K562 (cell line): ENCODE results near the gene SMIM3. TPM values are rescaled to one million over a fixed set of nuclear protein-coding genes. Genes with fewer than 3 reads are reported as not detected.

Experiments used
- ARID3A ChIP-seq: IDR thresholded peaks from 2 replicates; pipeline ENCODE4 v1.6.1; 2012; ENCODE audit warnings: low read depth, low read length, improper control_type of control experiment, borderline replicate concordance
- CBX8 ChIP-seq: fragments of 200-600 bp; sonication (generic); IDR thresholded peaks from 2 replicates; pipeline ENCODE4 v1.6.1; 2012; ENCODE audit warnings: borderline replicate concordance, mixed run types, low read depth, mild to moderate bottlenecking, moderate library complexity, mixed read lengths, low read length, control low read depth, inconsistent platforms; ENCODE audit not compliant: poor library complexity, severe bottlenecking; ENCODE audit errors: extremely low read depth
- CCNT2 ChIP-seq: IDR thresholded peaks from 2 replicates; pipeline ENCODE4 v1.6.1; 2011; ENCODE audit warnings: borderline replicate concordance, low read depth, mild to moderate bottlenecking, moderate library complexity, mixed read lengths, low read length; ENCODE audit not compliant: insufficient read length; ENCODE audit errors: extremely low read depth
- CREB1 ChIP-seq, 2 experiments: sonication (generic) in 1 of 2; formaldehyde crosslinking in 1 of 2; IDR thresholded peaks; 2 replicates each; pipeline versions ENCODE4 v1.6.1 to v1.8.0; 2012 to 2022; ENCODE audit warnings: inconsistent platforms in 1 of 2, mild to moderate bottlenecking in 1 of 2, missing genetic modification reagents in 1 of 2, moderate library complexity in 1 of 2
- ELK3 ChIP-seq: fragments of 450-650 bp; formaldehyde crosslinking; IDR thresholded peaks from 2 replicates; pipeline ENCODE4 v1.4.0; 2020; ENCODE audit warnings: mild to moderate bottlenecking
- GABPA ChIP-seq: fragments of 200-800 bp; sonication (Bioruptor generic); conservative IDR thresholded peaks from 2 replicates; pipeline ENCODE4 v1.6.1; 2016; ENCODE audit warnings: low read depth, missing genetic modification characterization, missing compliant biosample characterization
- GTF2F1 ChIP-seq: IDR thresholded peaks from 2 replicates; pipeline ENCODE4 v1.6.1; 2011; ENCODE audit warnings: low read depth, low read length, improper control_type of control experiment
- HLTF ChIP-seq: fragments of 450-650 bp; IDR thresholded peaks from 2 replicates; pipeline ENCODE4 v1.6.1; 2016
- MCM5 ChIP-seq: fragments of 450-650 bp; IDR thresholded peaks from 2 replicates; pipeline ENCODE4 v1.6.1; 2016; ENCODE audit warnings: low read depth
- NFXL1 ChIP-seq: fragments of 450-650 bp; formaldehyde crosslinking; IDR thresholded peaks from 2 replicates; pipeline ENCODE4 v1.4.0; 2021; ENCODE audit warnings: mild to moderate bottlenecking
- OTX1 ChIP-seq: fragments of 450-650 bp; formaldehyde crosslinking; IDR thresholded peaks from 2 replicates; pipeline ENCODE4 v1.4.0; 2022; ENCODE audit warnings: mild to moderate bottlenecking
- PHB ChIP-seq: fragments of 250-450 bp; sonication (Bioruptor Pico); IDR thresholded peaks from 2 replicates; pipeline ENCODE4 v1.5.0; 2021
- PYGO2 ChIP-seq: fragments of 450-650 bp; IDR thresholded peaks from 2 replicates; pipeline ENCODE4 v1.6.1; 2016; ENCODE audit warnings: mild to moderate bottlenecking, missing genetic modification characterization, moderate library complexity, missing compliant biosample characterization
- SRSF7 ChIP-seq: fragments of 200-400 bp; formaldehyde crosslinking; optimal IDR thresholded peaks from 2 replicates; pipeline ENCODE3; 2017; ENCODE audit warnings: mild to moderate bottlenecking, low read depth, low read length
- ZNF121 ChIP-seq: sonication (generic); formaldehyde crosslinking; conservative IDR thresholded peaks from 2 replicates; pipeline ENCODE4 v1.8.0; 2022; ENCODE audit warnings: missing genetic modification reagents
- ZNF124 ChIP-seq: sonication (generic); formaldehyde crosslinking; IDR thresholded peaks from 2 replicates; pipeline ENCODE4 v1.8.1; 2022; ENCODE audit warnings: missing genetic modification reagents
- ZNF23 ChIP-seq: fragments of 250-450 bp; sonication (Bioruptor Pico); IDR thresholded peaks from 2 replicates; pipeline ENCODE4 v1.4.0; 2020; ENCODE audit warnings: mild to moderate bottlenecking
- polyA plus RNA-seq, 8 experiments: library from polyadenylated mRNA; depleted of rRNA in 4 of 8; stranded (reverse) in 5 of 8; unstranded in 3 of 8; fragments of >200 nt; fragmentation: Nextera tagmentation in 2 of 8; fragmentation: Illumina TruSeq in 1 of 8; extraction: Ambion mirVana in 2 of 8; extraction: Trizol in 1 of 8; gene quantifications; 2 replicates each; pipeline versions ENCODE4 v1.2.1 to v1.2.3, GENCODE V29; 2011 to 2014; ENCODE audit warnings: inconsistent platforms in 1 of 8, missing spikeins in 1 of 8
- total RNA-seq, 7 experiments: library from RNA; depleted of rRNA in 6 of 7; stranded (reverse); fragments of >200 nt in 6 of 7; fragmentation: Illumina TruSeq in 2 of 7; extraction: Trizol in 2 of 7; gene quantifications; 2 replicates each; pipeline versions ENCODE4 v1.2.1 to v1.2.3, GENCODE V29; 2011 to 2021; ENCODE audit warnings: low replicate concordance in 1 of 7
- TF ChIP-seq, protein P1 (sequence below): fragments of 250-450 bp; sonication (Bioruptor Pico); IDR thresholded peaks from 2 replicates; pipeline ENCODE4 v1.8.0; 2021; ENCODE audit warnings: borderline replicate concordance, mild to moderate bottlenecking, moderate library complexity; ENCODE audit not compliant: poor library complexity, severe bottlenecking
- TF ChIP-seq, protein P2 (sequence below): fragments of 250-450 bp; sonication (Bioruptor Pico); IDR thresholded peaks from 2 replicates; pipeline ENCODE4 v1.4.0; 2020; ENCODE audit warnings: borderline replicate concordance
- TF ChIP-seq, protein P3 (sequence below): sonication (generic); formaldehyde crosslinking; IDR thresholded peaks from 2 replicates; pipeline ENCODE4 v1.8.1; 2023; ENCODE audit warnings: mild to moderate bottlenecking, missing genetic modification reagents

The SMIM3 gene
- total and polyA plus RNA-seq, 9 of the 15 experiments (the other 6 are each of a cell fraction or from before 2014, with no cell fraction given), result 4.1 to 27.7 (median 13.6) TPM

DNA sequence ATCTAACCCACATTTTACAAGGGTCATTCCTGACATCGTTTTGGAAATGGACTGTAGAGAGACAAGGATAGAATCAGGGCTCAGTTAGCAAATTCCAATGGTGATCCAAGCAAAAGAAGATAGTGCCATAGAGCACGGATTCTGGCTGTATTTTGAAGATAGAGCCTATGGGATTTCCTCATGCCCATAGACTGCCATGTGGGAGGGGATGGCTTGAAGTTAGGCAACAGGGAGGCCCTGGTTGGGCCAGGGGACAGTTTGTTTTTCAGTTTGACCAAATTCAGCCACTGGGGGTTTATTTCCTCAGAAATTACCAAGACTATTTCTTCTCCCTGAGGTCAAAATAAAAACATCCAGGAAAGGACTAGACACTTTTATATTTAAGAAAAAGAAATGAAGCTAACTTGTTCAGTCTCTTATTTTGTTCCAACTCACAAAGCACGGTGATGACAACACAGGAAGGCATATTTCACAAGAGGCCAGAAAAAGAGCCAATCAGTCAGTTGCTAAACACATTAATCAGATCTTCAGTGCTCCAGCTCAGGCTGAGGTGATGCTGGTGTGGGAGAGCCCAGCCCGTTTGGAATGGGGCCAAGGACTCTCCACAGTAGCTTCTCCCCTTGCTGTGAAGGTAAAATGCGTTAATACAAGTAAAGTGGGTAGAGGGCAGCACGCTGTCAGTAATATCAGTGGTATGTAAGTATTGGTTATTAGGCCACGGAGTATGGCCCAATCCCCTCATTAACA, 15.4 kb upstream of the SMIM3 start (continued):
- TF ChIP-seq SRSF7 (no peak), NFXL1 (0 out of 2 replicates have a peak, but pooled peaks have one; percentile 57), OTX1 (no peak), HLTF (no peak), ZNF23 (CRISPR knock-in tag) (no peak), PHB (CRISPR knock-in tag) (no peak), GABPA (peak; percentile 47), ZNF121 (CRISPR knock-in tag) (no peak), ELK3 (CRISPR knock-in tag) (no peak), CREB1 (IDR thresholded peaks at IDR 0.05) (0 out of 2 replicates have a peak, but pooled peaks have one; percentile 46), CREB1 (CRISPR knock-in tag; IDR thresholded peaks at IDR 0.05) (no peak), CCNT2 (peak; percentile 37), PYGO2 (tag) (no peak), MCM5 (no peak), ZNF124 (CRISPR knock-in tag) (no peak), GTF2F1 (no peak), ARID3A (0 out of 2 replicates have a peak, but pooled peaks have one; percentile 18), CBX8 (no peak)
- TF ChIP-seq, protein P1, sequence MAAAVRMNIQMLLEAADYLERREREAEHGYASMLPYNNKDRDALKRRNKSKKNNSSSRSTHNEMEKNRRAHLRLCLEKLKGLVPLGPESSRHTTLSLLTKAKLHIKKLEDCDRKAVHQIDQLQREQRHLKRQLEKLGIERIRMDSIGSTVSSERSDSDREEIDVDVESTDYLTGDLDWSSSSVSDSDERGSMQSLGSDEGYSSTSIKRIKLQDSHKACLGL (CRISPR knock-in tag), result no peak
- TF ChIP-seq, protein P2, sequence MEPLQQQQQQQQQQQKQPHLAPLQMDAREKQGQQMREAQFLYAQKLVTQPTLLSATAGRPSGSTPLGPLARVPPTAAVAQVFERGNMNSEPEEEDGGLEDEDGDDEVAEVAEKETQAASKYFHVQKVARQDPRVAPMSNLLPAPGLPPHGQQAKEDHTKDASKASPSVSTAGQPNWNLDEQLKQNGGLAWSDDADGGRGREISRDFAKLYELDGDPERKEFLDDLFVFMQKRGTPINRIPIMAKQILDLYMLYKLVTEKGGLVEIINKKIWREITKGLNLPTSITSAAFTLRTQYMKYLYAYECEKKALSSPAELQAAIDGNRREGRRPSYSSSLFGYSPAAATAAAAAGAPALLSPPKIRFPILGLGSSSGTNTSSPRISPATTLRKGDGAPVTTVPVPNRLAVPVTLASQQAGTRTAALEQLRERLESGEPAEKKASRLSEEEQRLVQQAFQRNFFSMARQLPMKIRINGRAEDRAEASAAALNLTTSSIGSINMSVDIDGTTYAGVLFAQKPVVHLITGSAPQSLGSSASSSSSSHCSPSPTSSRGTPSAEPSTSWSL (CRISPR knock-in tag), result no peak
- TF ChIP-seq, protein P3, sequence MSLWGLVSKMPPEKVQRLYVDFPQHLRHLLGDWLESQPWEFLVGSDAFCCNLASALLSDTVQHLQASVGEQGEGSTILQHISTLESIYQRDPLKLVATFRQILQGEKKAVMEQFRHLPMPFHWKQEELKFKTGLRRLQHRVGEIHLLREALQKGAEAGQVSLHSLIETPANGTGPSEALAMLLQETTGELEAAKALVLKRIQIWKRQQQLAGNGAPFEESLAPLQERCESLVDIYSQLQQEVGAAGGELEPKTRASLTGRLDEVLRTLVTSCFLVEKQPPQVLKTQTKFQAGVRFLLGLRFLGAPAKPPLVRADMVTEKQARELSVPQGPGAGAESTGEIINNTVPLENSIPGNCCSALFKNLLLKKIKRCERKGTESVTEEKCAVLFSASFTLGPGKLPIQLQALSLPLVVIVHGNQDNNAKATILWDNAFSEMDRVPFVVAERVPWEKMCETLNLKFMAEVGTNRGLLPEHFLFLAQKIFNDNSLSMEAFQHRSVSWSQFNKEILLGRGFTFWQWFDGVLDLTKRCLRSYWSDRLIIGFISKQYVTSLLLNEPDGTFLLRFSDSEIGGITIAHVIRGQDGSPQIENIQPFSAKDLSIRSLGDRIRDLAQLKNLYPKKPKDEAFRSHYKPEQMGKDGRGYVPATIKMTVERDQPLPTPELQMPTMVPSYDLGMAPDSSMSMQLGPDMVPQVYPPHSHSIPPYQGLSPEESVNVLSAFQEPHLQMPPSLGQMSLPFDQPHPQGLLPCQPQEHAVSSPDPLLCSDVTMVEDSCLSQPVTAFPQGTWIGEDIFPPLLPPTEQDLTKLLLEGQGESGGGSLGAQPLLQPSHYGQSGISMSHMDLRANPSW (CRISPR knock-in tag), result no peak
